Measurements from ENCODE around the gene BEST1.

GRCh38 chr11:61928606-61929005, 21.5 kb upstream of the BEST1 start:
- TF ChIP-seq, protein P1, sequence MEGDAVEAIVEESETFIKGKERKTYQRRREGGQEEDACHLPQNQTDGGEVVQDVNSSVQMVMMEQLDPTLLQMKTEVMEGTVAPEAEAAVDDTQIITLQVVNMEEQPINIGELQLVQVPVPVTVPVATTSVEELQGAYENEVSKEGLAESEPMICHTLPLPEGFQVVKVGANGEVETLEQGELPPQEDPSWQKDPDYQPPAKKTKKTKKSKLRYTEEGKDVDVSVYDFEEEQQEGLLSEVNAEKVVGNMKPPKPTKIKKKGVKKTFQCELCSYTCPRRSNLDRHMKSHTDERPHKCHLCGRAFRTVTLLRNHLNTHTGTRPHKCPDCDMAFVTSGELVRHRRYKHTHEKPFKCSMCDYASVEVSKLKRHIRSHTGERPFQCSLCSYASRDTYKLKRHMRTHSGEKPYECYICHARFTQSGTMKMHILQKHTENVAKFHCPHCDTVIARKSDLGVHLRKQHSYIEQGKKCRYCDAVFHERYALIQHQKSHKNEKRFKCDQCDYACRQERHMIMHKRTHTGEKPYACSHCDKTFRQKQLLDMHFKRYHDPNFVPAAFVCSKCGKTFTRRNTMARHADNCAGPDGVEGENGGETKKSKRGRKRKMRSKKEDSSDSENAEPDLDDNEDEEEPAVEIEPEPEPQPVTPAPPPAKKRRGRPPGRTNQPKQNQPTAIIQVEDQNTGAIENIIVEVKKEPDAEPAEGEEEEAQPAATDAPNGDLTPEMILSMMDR (IDR thresholded peaks at IDR 0.05; ENCODE audit: poor library complexity, severe bottlenecking), result no peak
- no peak for TF ChIP-seq RAD21 (conservative IDR thresholded peaks at IDR 0.05)
- TF ChIP-seq REST (IDR thresholded peaks at IDR 0.05; ENCODE audit: borderline replicate concordance), result no peak
- TF ChIP-seq MXI1 (conservative IDR thresholded peaks at IDR 0.05; ENCODE audit: poor library complexity, severe bottlenecking), result no peak
